GM23248 (cell line): ENCODE measurements around the gene ARHGEF10L. TPM values are rescaled to one million over a fixed set of nuclear protein-coding genes. Genes with fewer than 3 reads are reported as not detected.

Source experiments
- DNase-seq: peaks from one replicate; pipeline ENCODE4 v3.0.0-alpha.2; 2015
- H2AFZ ChIP-seq: fragments of 200-600 bp; sonication (generic); 2 replicates; pipeline ENCODE4 v1.6.1; 2016; ENCODE audit warnings: antibody characterized with exemption
- H3F3A ChIP-seq: fragments of 200-600 bp; sonication (generic); 2 replicates; pipeline ENCODE4 v1.6.1; 2016; ENCODE audit warnings: mild to moderate bottlenecking, antibody characterized with exemption, mixed run types; ENCODE audit not compliant: insufficient read depth
- H3K27ac ChIP-seq: fragments of 200-600 bp; sonication (generic); 2 replicates; pipeline ENCODE4 v1.5.1; 2016; ENCODE audit warnings: mild to moderate bottlenecking
- H3K27me3 ChIP-seq: fragments of 200-600 bp; sonication (generic); replicated peaks from 2 replicates; pipeline ENCODE4 v1.6.1; 2016; ENCODE audit warnings: mild to moderate bottlenecking; ENCODE audit not compliant: insufficient read depth
- H3K36me3 ChIP-seq: fragments of 200-600 bp; sonication (generic); 2 replicates; pipeline ENCODE4 v1.6.1; 2016; ENCODE audit warnings: low read depth, mild to moderate bottlenecking
- H3K4me1 ChIP-seq: fragments of 200-600 bp; sonication (generic); 2 replicates; pipeline ENCODE4 v1.6.1; 2016; ENCODE audit warnings: mild to moderate bottlenecking; ENCODE audit not compliant: insufficient read depth
- H3K4me2 ChIP-seq: fragments of 200-600 bp; sonication (generic); one replicate; pipeline ENCODE4 v1.6.1; 2016; ENCODE audit warnings: mild to moderate bottlenecking; ENCODE audit not compliant: unreplicated experiment
- H3K4me3 ChIP-seq: fragments of 200-600 bp; sonication (generic); 2 replicates; pipeline ENCODE4 v1.5.1; 2016; ENCODE audit warnings: mild to moderate bottlenecking
- H3K79me2 ChIP-seq: fragments of 200-600 bp; sonication (generic); 2 replicates; pipeline ENCODE4 v1.6.1; 2016; ENCODE audit warnings: mild to moderate bottlenecking; ENCODE audit not compliant: insufficient read depth
- H3K9ac ChIP-seq: fragments of 200-600 bp; sonication (generic); 2 replicates; pipeline ENCODE4 v1.6.1; 2016; ENCODE audit warnings: mild to moderate bottlenecking
- H3K9me2 ChIP-seq: fragments of 200-600 bp; sonication (generic); 2 replicates; pipeline ENCODE4 v1.6.1; 2016; ENCODE audit warnings: mixed run types, mild to moderate bottlenecking, moderate library complexity; ENCODE audit not compliant: insufficient read depth
- H3K9me3 ChIP-seq: fragments of 200-600 bp; sonication (generic); one replicate; pipeline ENCODE4 v1.6.1; 2017; ENCODE audit warnings: low read depth
- H4K20me1 ChIP-seq: fragments of 200-600 bp; sonication (generic); 2 replicates; pipeline ENCODE4 v1.6.0; 2016; ENCODE audit not compliant: insufficient read depth
- EZH2 ChIP-seq: fragments of 200-600 bp; sonication (generic); IDR thresholded peaks from 2 replicates; pipeline ENCODE4 v1.6.1; 2018; ENCODE audit warnings: antibody characterized with exemption, mild to moderate bottlenecking; ENCODE audit not compliant: insufficient read depth, poor library complexity, severe bottlenecking
- EZH2phosphoT487 ChIP-seq: fragments of 200-600 bp; sonication (generic); IDR thresholded peaks from 2 replicates; pipeline ENCODE4 v1.6.1; 2018; ENCODE audit warnings: antibody characterized with exemption, moderate library complexity, mild to moderate bottlenecking, low read depth; ENCODE audit not compliant: insufficient read depth
- WGBS, 2 experiments: methylation state at CpG; one replicate each; pipeline ENCODE4 v1.1.6; 2015 to 2017; ENCODE audit warnings: low lambda C conversion rate in 2 of 2, low coverage in 1 of 2; ENCODE audit errors: missing lambda C conversion rate in 2 of 2; 5-methylcytosine and 5-hydroxymethylcytosine counted together
- in situ Hi-C: fragments of 300-500 bp; cut with MboI; formaldehyde crosslinking; loops from 2 replicates; pipeline ENCODE4 v1.15.0; 2020
- polyA plus RNA-seq: library from polyadenylated mRNA; unstranded; fragments of >200 nt; fragmentation: Nextera tagmentation; extraction: Ambion mirVana; gene quantifications from 2 replicates; pipeline ENCODE4 v1.2.1, GENCODE V29; 2016
- total RNA-seq: library from RNA; depleted of rRNA; stranded (reverse); fragments of >200 nt; shearing (Covaris generic); gene quantifications from 2 replicates; pipeline ENCODE4 v1.2.3, GENCODE V29; 2014

ARHGEF10L gene
- total and polyA plus RNA-seq, 2 experiments from 2014 or later = 6.0 to 19.3 TPM

DNA sequence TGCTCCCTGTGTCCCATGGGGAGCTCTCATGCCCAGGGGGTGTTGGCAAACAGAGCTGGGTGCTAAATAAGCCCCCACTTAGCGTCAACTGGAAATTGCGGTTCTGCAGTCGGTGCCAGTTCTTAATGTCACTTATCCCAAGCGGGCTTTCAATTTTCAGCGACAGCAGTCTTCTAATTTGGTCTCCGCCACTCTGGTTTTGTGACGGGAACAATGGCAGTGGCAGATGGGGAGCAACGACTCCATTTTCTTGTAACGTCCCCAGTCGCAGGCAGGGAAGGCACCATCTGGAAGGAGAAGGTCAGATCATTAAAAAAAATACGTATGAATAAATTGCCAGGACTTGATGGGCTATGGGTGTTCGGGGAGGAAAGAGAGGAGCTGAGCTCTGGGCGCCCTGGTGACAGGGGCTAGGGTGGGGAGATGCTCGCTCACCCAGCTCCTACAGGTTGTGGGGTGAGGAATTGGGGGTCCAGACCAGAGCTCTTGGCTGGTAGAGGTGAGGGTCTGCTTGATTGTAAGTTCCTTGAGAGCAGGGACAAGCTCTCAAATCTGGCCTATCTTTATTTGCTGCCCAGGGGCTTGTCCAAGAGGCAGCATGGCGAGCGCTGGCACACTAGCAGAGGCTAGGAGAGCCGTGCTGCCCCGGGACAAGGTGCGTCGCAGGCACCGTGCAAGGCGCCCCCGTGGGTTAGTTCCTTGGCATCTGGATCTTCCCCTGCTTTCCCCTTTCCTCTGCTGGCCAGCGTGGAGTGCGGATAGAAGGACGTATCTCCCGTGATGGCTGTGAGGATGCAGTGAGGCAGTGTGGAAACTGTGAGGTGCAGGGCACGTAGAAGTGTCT is 105.8 kb downstream of the ARHGEF10L start:
- no peaks in the 10 kb centered on the region for H3K27me3 ChIP-seq
- H3K27ac ChIP-seq = no peak overlapping the region
- no peaks in the 10 kb centered on the region for H3K79me2 ChIP-seq
- DNase-seq = no peak
- H2AFZ ChIP-seq = no peak overlapping the region
- in situ Hi-C loops = no loop called here
- no peaks in the 10 kb centered on the region for H3K9me3 ChIP-seq
- no peak overlapping the region for H3K9ac ChIP-seq
- TF ChIP-seq EZH2phosphoT487 = no peak
- TF ChIP-seq EZH2 = no peak
- H3K4me2 ChIP-seq = no peak overlapping the region
- no peaks in the 10 kb centered on the region for H3K9me2 ChIP-seq
- H4K20me1 ChIP-seq = no peaks in the 10 kb centered on the region
- peaks cover 7% of the 10 kb centered on the region; the same call in 1 of the 2 replicates for H3K36me3 ChIP-seq
- no peak overlapping the region for H3K4me3 ChIP-seq
- 95% methylated on average over 27 to 28 of the region's 28 CpGs for WGBS, 2 experiments
- no peaks in the 10 kb centered on the region for H3K4me1 ChIP-seq
- no peaks in the 10 kb centered on the region for H3F3A ChIP-seq

DNA sequence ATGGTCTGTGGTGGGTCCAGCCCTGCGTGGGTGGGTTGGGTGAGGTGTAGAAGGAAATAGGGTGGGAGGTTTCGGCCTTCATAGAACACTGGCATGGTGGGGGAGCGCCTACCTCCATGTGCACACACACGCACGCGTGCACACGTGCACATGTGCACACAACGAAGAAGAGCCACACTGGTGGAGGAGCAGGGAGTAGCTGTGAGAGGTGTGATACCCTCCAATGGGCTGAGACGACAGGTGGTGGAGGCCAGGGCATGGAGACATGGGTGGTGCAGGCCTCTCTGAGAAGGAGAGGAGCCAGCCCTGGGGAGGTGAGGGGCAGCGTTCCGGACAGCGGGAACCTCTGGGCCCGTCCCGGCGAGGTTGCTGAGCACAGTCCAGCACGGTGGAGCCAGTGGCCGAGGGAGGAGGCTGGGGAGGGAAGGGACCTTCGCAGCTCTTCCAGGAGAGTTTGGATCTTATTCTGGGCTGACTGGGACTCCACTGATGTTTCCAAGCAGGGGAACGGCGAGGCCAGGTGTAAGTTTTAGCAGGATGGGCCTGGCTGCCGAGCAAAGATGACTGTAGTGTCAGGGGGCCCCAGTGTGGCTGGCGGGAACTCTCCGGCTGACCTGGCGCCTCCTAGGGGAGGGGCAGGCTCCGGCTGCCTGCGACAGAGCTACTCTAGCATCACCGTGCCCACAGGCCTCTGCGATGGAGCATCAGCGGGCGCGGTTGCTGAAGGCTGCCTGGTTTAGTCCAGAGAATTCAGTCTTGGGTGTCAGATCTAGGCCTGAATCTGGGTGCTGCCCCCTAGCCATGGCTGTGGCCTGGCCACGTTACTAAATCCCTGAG is 107.2 kb downstream of the ARHGEF10L start:
- Histone ChIP-seq H2AFZ (no peak overlapping the region), H3K4me1 (no peaks in the 10 kb centered on the region), H3K36me3 (no peaks in the 10 kb centered on the region), H3K79me2 (no peaks in the 10 kb centered on the region), H3K27me3 (no peaks in the 10 kb centered on the region), H4K20me1 (no peaks in the 10 kb centered on the region), H3K4me3 (no peak overlapping the region), H3K9ac (no peak overlapping the region), H3K9me3 (no peaks in the 10 kb centered on the region), H3K4me2 (no peak overlapping the region), H3K9me2 (no peaks in the 10 kb centered on the region), H3F3A (no peaks in the 10 kb centered on the region), H3K27ac (no peak overlapping the region)
- 85 to 89% methylated on average over 30 to 32 of the region's 32 CpGs for WGBS, 2 experiments
- TF ChIP-seq EZH2phosphoT487 (no peak), EZH2 (no peak)
- no peak for DNase-seq
- in situ Hi-C loops = no loop called here

DNA sequence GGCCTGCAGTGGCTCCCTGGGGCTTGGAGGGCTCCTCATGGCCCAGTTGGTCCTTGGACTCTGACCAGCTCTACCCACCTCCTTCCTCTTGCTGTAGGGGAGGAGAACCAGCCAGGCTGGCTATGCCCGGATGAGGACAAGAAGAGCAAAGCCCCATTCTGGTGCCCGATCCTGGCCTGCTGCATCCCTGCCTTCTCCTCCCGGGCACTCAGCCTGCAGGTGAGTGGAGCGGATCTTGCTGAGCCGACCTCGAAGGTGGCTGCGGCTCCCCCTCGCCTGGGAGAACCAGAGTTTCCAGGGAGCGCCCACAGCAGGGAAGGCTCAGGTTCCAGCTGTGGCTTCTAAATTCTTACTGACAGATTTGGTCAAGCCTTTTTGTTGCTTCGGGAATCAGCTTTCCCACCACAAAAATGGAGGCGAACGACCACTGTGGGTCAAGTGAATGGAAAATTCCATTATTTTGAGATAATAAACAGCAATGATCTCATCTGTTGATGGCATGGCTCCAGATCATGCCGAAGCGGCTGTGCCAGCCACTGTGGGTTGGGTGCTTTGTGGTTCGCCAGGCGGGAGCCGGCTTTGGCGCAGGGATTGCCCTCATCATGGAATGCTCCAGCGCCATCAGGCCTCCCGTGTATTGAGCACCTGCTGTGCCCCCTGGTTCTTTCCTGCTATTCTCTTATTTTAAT is 109.1 kb downstream of the ARHGEF10L start:
- Histone ChIP-seq H3K4me2 (no peak overlapping the region), H4K20me1 (no peaks in the 10 kb centered on the region), H2AFZ (no peak overlapping the region), H3K9me3 (no peaks in the 10 kb centered on the region), H3K27me3 (no peaks in the 10 kb centered on the region), H3K4me1 (no peaks in the 10 kb centered on the region), H3K79me2 (no peaks in the 10 kb centered on the region), H3K36me3 (no peaks in the 10 kb centered on the region), H3K27ac (no peak overlapping the region), H3K9me2 (no peaks in the 10 kb centered on the region), H3K4me3 (no peak overlapping the region), H3F3A (no peaks in the 10 kb centered on the region), H3K9ac (no peak overlapping the region)
- 77 to 82% methylated on average over 20 of the region's 20 CpGs for WGBS, 2 experiments
- no peak for DNase-seq
- in situ Hi-C loops = no loop called here
- TF ChIP-seq EZH2phosphoT487 (no peak), EZH2 (no peak)
